NCI-H1105 treated with DMSO at 0.1 percent for 48 hours (cell line): ENCODE results near the gene ZMYM4.

Experiments
- DNase-seq: peaks from one replicate; lab custom pipeline; 2025; lab: John Stamatoyannopoulos, UW

Gene ZMYM4

GRCh38 chr1:35406103-35406502 is 137.6 kb downstream of the ZMYM4 start:
- DNase-seq = no peak

DNA sequence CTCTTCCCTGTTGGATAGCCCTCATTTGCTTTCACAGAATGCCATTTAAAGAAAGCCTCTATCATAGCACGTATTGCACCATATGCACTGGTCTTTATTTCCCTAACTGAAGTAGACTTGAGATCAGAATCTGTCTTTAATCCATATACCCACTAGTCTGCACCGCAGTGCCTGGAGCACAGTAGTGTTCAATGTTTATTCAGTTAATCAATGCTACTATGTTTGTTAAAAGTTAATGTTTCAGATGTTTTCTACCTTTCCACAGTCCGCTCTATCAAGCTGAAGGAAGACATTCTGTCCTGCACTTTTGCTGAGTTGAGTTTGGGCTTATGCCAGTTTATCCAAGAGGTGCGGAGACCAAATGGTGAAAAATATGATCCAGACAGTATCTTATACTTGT is 139.2 kb downstream of the ZMYM4 start:
- no peak for DNase-seq

DNA sequence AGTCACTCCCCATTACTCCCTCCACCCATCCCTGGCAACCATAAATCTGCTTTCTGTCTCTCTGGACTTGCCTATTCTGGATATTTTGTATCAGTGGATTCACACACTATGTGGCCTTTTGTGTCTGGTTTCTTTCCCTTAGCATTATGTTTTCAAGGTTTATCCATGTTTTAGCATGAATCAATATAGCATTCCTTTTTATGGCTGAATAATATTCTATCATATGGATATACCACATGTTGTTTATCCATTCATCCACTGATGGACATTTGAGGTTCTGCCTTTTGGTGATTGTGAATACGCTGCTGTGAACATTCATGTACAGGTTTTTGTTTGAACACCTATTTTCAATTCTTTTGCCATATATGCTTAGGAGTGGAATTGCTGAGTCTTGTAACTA is 140.4 kb downstream of the ZMYM4 start:
- DNase-seq = no peak

DNA sequence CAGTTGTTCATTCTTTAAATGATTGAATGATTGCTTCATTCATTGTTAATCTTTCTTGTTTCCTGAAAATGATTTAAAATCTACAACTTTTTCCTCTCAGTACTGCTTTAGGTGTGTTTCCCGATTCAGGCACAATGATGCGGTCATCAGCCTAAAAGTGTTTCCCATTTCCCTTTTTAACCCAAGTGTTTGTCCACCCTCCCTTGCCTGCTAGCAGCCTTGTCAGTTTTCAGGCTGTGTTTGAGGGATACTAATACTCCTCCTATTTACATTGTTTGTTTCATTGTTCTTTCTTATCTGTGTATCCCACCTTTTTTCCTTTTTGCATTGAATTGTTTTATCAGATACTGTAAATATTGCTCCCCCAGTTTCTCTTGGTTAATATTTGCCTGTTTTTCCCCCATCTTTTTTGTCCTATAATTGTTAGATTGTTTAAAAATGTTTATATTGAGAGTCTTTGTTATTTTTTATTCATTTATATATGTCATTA is 157.6 kb downstream of the ZMYM4 start:
- DNase-seq = no peak

DNA sequence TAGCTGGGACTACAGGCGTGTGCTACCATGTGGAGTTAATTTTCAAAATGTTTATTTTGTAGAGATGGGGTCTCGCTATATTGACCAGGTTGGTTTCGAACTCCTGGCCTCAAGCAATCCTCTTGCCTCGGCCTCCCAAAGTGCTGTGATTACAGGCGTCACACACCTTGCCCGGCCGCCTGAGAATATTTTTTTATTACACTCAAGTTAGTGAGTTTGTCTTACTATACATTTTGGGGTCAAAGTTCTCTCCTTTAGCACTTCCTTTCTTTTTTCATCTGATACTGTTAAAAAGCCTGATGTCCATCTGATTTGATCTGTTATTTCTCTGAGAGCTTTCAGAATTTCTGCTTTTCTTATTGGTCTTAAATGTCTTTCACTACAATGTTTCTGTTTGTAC is 159.9 kb downstream of the ZMYM4 start:
- no peak for DNase-seq

DNA sequence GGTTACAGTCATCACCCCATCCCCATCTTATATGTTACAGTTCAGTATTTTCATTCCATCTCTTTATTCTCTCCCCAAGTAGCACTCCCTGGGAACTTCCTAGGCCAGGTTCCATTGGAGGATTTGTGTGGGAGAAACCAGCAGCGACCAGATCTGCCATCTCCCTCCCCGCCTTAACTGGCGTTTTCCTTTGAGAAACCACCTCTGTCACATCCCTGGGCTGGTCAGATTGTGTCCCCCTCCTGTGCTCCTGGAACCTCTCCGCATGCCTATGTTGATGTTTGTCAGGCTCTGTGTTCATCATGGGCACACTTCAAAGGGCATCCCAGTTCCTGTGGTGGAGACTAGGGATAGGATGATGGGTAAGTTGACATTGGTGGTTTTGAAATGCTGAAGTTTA is 162.3 kb downstream of the ZMYM4 start:
- no peak for DNase-seq

DNA sequence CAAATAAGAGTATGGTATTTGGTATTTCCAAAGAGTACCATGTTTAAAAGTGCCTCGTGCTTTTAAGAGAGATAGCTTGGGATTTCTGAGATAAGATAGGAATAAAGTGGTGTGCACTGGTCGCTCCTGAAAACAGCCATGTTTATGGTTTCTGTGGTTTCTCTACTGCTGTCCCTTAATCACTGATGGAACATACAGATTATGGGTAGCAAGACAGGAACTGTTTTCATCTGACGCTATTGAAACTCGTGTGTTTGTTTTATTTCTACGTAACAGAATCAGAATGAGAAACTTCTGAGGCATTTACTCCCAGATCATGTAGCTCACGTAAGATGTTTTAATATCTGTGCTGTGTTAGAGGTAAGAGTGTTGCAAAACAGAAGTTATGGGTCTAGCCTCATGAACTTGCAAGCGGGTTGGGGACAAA is 162.7 kb downstream of the ZMYM4 start:
- DNase-seq = no peak

- DNase-seq = no peak
These were observed 163.7 kb downstream of the ZMYM4 start for GRCh38 chr1:35432231-35432630.

DNA sequence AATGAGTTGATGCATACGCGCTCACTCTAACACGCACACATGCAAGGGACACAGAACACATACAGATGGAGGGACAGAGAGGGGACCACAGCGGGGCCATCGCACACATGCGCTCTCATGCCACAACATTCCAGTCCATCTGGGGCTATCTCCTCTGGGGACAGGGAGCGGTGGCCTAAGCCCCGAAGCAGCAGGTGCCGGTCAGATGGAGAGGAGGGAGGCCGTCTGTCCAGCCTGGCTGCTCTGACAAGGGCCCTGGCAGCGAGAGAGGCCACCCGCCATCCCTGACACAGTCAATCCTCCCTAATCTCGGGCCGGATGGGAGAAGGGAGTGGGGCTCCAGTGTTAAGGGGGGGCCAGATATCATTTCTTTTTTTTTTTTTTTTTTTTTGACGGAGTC is 165.2 kb downstream of the ZMYM4 start:
- no peak for DNase-seq

- no peak for DNase-seq
These were observed 166.2 kb downstream of the ZMYM4 start for GRCh38 chr1:35434703-35435102.

- no peak for DNase-seq
These were observed 167.6 kb downstream of the ZMYM4 start for GRCh38 chr1:35436078-35436477.

- no peak for DNase-seq
These were observed 168.7 kb downstream of the ZMYM4 start for GRCh38 chr1:35437200-35437599.

- DNase-seq = no peak
These were observed 171.1 kb downstream of the ZMYM4 start for GRCh38 chr1:35439626-35440025.

GRCh38 chr1:35441926-35442579 is 173.5 kb downstream of the ZMYM4 start:
- no peak for DNase-seq

GRCh38 chr1:35442734-35443133 is 174.2 kb downstream of the ZMYM4 start:
- no peak for DNase-seq

DNA sequence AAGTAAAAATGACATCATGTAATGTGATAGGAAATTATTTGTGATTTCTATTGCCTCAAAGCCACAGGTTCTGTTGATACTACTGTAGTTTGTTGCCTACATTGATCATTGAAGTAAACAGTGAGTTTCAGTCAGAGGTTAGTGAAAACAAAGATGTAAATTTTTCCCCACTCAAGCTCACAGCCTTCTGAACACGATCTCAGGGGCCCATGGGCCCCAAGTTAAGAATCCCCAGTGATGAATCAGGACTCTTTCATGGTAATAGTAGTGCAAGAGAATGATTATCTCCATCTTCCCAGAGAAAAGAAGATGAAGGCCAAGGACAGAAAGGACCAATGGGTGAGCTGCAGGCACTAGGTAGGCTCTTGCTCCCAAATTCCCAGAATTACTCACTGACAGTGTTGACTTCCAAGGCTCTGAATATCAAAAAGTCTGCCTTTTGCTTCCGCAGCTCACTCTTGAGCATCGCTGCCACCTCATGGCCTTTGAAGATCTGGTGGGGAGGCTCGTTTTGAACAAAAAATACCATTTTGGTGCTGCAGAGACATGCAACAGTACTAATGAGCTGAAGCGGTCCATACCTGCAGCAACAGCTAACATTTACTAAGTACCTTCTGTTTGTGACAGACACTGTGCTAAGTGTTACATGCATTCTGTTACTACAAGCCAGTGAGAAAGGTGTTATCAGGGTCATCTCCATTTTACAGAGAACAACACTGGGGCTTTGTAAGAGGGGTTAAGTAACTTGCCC is 175.4 kb downstream of the ZMYM4 start:
- peak; percentile 15 for DNase-seq

GRCh38 chr1:35444519-35444774 is 175.9 kb downstream of the ZMYM4 start:
- no peak for DNase-seq

DNA sequence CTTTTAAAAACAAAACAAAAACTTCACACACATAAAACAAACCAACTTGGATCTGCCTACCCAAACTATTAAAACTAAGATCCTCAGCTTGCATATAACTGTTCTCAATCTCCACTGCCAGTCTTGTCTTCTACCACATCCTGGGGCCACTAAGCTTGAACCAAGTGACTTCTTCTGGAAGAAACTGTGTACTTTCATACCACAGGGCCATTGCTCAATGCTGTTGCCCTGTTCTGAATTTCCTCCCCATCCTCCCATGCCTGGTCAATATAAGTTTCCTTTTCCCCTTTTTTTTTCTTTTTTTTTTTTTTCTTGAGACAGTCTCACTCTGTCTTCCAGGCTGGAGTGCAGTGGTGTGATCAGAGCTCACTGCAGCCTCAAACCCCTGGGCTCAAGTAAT is 178.8 kb downstream of the ZMYM4 start:
- no peak for DNase-seq

DNA sequence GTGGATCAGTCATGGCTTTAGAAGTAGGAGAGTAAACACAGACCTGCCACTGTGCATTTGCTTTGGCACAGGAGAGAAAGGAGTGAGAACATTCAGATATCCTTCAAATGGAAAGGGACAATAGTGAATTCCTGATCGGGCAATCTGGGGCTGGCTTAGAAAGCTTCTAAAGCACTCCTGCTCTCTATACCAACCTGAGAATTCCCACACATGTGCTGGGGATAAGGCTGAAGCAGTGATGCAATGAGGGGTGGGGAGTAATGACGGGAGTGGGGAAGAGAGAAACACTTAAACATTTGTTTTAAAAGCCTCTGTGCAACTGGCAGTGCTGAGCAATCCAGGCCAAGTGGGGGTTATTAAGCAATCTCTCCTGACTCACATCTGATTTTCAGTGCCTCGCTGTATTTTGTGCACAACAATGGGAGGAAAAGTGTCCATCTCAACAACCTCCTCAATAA is 179.9 kb downstream of the ZMYM4 start:
- DNase-seq = no peak

DNA sequence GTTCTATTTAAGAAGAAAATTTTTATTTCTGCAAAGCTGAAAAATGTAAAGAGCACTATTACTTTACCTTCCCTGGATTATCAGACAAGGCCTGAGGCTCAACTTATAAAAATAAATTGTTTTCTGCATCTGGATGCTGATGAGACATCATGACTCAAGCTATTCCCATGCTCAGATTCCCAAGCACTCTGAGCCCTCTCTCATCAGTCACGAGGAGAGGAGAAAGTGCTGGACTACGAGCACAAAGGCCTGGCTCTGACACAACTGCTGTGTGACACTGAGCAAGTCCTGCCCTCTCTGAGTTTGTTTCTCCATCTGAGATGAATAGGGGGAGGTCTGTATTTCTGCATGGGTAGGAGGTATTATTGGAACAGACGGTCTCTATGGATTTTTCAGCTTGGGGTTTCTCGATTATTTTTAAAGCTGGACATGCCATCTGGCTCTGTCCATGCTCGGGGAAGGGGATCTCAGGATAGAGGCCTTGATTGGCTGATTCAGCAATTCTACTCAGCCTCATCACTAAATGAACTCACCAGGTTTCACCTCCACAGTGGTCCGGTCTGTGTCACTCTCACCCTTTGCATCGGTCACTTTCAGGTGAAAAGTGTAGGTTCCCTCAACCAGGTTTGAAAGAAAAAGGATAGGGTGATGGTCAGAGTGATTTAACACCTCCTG is 181.0 kb downstream of the ZMYM4 start:
- no peak for DNase-seq

DNA sequence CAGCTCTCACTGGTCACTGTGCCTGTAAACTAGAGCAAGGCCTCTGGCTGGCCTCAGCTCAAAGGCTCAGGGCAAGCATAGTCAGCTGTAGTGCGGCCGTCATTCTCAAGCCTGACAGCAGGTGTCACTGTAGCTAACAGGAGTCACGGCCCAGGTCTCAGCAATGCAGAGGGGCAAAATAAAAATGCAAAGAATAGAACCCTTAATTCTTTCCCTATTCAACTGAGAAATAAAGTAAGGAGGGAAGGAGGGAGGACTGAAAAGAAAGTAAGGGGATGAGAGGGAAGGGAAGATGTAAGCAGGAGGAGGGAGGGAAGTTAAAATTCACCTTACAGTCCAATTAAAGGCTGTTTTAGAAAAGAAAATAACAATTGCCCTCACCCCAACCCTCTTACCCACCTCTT is 182.6 kb downstream of the ZMYM4 start:
- DNase-seq = peak; percentile 61

DNA sequence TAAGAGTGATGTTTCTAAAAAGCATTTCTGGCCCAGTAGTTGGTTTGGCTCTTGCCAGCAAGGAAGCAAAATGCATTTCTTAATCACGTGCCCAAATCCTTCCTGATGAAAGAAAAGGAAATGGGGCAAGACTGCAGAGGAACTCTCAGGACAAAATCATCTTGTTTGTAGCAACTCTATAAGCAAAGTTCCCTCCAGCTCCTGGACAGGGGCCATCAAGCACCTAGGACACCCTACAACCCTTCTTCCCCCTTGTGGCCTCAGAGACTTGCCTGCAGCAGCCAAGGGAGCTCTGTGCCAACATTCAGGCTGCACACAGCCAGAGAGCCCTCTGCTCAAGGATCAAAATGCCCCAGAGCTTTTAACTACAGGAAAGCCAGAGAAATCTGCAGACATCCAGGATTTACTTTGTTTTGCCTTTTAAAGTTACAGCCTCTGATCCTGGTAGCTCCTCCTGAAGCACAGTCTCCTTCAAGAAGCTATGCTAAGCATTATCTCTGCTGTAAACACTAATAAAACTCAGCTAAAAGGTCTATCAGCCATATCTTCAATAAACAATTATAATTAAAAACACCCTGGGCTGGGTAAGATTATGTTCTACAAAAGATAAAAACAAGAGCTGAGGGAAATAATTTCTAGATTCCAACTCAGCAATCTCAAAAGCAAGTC is 183.7 kb downstream of the ZMYM4 start:
- no peak for DNase-seq

DNA sequence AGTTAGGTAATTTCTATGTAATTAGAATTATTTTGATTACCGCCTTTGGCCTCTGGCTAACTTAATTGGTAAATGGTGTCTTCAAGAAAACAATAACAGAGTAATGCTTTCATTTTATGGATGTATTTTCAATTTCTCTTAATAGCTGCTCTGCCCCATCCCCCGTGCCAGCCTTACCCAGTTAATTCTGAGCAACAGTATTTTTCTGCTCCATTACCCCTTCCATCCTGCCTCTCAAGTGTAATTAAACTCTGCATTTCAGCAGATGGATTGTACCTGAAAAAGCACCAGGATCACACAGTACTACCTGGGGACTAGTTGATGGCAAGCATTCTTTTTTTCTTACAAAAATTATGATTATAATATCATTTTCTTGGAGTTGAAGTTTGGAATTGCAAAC is 184.5 kb downstream of the ZMYM4 start:
- DNase-seq = peak; percentile 44
